GM18526 (cell line): ENCODE data around the gene MRPS27.

Experiments
- POLR2A ChIP-seq: IDR thresholded peaks from 3 replicates; pipeline ENCODE4 v1.6.1; 2011; ENCODE audit not compliant: insufficient read length; ENCODE audit errors: extremely low read depth

The MRPS27 gene

DNA sequence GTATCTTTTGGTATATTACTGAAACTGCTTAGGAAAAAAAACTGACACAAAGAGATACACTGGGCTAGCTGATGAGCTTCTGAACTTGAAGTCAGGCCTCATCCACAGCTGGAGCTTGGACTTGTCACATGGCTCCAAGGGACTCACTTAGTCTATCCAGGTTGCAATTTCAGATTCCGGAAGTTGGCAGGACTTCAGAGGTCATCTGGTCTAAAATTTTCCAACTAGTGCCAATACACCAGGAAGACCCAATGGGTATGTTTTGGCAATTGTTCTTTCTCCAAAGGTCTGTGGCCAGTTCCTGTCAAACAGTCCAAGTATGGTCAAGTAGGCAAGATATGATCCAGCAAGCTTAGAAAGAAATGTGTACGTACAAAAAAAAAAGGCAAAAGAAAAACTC is 36.7 kb downstream of the MRPS27 start:
- TF ChIP-seq POLR2A, result no peak

- TF ChIP-seq POLR2A, result no peak
Observed at GRCh38 chr5:72282878-72283277, 37.2 kb downstream of the MRPS27 start.

DNA sequence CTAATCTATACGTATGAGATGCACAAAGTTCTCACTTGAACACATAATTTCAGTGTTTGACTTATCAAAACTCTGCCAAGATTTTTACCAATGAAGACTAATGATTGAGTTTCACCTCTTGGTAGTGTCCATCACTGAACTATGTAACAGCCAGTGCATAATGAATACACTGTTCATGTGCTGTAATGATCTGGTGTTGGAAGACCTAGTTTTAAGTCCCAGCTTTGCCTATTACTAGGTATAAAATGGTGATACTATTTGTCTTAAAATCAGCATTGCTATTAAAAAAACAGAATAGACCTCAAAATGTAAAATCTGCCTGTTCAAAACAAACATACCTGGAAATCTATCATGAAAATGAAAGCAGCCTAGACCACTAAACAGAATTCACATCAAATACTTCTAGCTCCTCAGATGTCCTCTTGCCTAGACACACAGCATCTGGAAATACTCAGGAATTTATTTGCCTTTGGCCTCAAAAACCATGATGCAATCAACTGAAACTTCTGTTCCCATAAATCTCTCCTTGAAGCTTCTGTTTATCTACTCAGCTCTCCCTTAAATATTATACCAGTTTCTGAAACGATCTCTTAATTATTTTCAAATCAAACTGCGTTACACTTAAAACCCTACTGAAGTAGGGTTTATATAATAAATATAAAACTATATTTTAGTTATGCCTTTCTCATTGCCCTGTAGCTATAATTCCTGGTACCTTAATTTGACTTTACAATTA is 38.1 kb downstream of the MRPS27 start:
- TF ChIP-seq POLR2A, result no peak

DNA sequence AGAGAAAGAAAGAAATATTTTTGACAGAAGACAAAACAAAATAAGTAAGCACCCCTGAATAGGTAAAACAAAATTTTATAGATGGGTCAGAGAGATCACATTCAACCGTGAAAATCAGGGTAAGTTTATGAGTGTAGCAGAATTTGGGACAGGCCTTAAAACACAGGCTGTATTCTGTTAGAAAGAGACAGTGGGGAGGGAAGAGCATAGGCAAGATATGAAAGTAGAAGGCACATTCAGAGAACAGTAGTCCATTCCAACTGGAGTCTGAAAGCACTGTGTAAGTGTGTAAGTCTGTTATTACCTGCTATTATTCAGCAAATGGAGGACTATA is 38.6 kb downstream of the MRPS27 start:
- TF ChIP-seq POLR2A, result no peak

DNA sequence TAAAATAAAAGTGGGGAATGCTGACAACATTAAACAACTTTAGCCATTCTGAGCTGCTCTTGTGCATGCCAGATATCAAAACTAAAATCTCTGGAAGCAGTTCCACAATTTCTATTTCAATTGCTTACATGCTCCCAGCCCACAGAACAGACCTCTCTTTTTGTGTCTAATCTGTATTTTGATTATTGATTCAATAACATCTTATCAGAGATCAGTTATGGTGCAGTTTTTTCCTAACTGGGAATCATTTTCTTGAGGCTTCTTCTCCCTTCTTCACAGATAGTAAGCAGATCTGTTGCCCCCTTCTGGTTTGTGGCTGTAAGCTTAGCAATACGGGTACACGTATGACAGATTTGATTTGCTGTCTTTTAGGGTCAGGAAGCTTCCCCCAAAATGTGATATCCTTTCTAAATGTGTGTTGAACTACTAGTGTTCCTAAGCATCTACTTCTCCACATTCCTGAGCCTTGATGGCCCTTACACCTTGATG is 39.4 kb downstream of the MRPS27 start:
- TF ChIP-seq POLR2A, result no peak

GRCh38 chr5:72276219-72276752 is 43.8 kb downstream of the MRPS27 start:
- TF ChIP-seq POLR2A, result no peak

- no peak for TF ChIP-seq POLR2A
Observed at GRCh38 chr5:72273547-72273946, 46.5 kb downstream of the MRPS27 start.

DNA sequence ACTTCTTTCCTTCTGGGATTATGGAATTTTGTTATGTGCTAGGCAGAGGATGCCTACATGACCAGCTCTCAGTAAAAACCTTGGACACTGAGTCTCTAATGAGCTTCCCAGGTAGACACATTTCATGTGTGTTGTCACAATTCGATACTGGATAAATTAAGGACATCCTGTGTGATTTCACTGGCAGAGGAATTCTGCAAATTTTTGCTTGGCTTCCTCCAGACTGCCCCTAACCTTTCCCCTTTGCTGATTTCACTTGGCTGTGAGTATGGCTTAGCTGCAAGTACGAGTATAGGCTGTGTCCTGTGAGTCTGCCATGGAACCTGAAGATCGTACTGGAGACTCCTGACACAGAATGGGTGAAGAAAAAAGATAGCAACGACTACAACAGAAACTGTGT is 47.6 kb downstream of the MRPS27 start:
- no peak for TF ChIP-seq POLR2A

- TF ChIP-seq POLR2A, result no peak
Observed at GRCh38 chr5:72271702-72272101, 48.3 kb downstream of the MRPS27 start.

GRCh38 chr5:72270037-72270436 is 50.0 kb downstream of the MRPS27 start:
- TF ChIP-seq POLR2A, result no peak

GRCh38 chr5:72269411-72269780 is 50.6 kb downstream of the MRPS27 start:
- no peak for TF ChIP-seq POLR2A

GRCh38 chr5:72268753-72269410 is 51.2 kb downstream of the MRPS27 start:
- no peak for TF ChIP-seq POLR2A

DNA sequence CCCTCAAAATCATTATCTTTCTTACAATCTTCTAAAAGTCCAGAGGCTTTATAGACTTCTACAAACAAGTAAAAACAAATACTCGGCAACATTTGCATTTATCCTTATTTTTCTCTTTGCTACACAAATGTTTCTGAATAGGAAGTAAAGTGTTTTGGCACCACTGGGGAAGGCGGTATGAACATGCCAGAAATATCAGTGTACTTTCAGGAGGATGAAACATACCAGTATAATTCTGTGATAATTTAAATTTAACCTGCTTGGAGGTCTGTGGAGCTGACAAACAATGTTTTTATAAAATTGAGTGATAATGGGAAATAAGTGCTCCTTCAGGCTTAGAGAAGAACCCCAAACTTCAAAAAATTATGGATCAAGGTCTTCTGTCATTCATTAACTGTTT is 51.8 kb downstream of the MRPS27 start:
- no peak for TF ChIP-seq POLR2A

DNA sequence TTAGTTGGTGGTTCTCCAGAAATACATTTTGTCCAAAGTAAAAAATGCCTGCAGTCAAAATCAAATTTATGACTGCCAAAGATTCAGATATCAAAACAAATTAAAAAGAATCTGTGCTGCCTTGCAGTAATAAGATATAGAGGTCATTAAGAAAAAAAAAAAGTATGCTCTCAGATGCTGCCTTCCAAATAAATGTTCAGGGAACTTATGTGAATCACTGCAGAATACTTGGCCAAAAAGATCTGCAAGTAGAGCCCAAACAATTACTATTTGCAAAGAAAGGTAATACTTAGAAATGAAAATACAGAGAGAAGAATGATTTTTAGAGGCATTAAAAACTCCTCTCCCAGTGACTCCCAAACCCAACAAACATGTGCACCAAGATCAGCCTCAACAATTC is 52.4 kb downstream of the MRPS27 start:
- TF ChIP-seq POLR2A, result no peak

DNA sequence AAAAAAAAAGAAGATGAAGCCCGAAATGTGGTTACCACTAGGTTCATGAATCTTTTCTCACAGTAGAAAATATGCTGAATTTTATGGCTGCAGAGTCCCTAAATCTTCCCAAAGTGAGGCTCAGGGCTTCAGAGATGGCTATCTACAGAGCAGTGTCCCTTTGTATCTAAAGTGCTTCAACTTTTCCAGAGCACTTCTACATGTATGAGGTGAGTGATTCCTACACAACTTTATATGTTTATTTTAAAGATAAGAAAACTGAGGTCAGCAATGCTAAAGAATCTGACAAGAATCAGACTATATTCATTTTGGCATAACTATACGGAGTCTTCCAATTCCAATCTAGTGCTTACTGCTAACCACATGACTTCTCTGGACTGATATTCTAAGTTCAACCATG is 53.2 kb downstream of the MRPS27 start:
- TF ChIP-seq POLR2A, result no peak

DNA sequence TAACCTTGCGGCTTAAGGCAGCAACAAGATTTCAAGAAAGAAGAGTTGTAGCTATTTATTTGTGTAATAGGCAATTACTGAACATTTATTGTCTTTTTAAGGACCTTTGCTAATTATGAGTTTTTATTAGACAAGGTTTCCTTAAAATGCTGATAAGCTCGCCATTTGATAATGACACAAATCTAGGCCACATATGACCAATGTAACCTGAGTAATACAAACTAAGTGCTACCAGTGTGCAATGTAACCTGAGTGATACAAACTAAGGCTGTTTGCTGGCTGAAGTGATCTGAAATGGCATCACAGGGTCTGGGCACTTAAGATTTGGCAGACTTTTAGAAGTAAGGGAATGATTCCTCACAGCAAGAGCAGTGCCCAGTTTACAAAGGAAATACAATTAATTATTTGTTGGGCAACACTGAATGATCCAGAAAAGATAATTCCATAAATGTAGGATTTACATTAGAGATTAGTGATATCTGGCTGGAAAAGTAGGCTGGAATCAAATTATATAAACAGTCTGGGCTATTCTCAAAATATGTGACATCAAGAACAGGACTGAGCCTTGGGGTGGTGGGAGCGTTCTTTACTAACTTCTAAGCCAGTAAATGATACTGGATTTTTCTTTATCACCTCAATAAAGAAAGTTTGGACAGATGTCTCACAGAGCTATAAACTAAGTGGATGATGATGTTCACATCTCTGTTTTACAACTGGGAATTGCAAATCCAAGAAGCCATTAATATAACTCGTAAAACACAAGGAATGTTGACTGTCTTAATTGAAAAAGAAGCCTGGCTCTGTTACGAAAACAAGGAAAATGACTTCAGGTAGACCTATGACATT is 54.8 kb downstream of the MRPS27 start:
- no peak for TF ChIP-seq POLR2A
